Breast epithelium (tissue), 3 donors: ENCODE results near the gene OR8J1.

ENCODE experiments used
- POLR2A ChIP-seq: fragments of 450-650 bp; IDR thresholded peaks from one replicate; pipeline ENCODE4 v1.6.1; 2016; ENCODE audit warnings: antibody characterized with exemption, mild to moderate bottlenecking, moderate library complexity
- TF ChIP-seq, protein P1 (sequence below), 3 donors: fragments of 450-650 bp; IDR thresholded peaks; one replicate each; pipeline ENCODE4 v1.5.1; 2016 to 2017; ENCODE audit warnings: antibody characterized with exemption in 3 of 3, mild to moderate bottlenecking in 3 of 3, moderate library complexity in 3 of 3

DNA sequence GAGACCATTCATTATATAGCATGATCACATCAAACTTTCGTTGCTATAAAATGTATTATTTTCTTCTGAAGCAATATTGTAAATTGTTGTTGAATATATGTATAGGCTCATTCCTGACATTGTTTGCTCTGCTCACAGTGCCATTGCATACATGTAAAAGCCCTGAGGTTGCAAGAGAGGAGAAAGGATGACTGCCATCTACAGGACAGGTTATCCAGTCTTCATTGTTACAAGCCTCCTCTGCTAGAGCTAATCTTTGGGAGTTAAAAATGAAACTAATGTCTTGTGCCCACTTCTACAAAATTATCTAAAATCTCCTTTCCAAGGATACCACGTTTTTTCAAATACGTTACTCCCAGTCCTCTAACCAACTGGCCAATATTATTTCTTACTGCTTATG lies 42.0 kb downstream of the OR8J1 start:
- TF ChIP-seq POLR2A: no peak
- TF ChIP-seq, protein P1, sequence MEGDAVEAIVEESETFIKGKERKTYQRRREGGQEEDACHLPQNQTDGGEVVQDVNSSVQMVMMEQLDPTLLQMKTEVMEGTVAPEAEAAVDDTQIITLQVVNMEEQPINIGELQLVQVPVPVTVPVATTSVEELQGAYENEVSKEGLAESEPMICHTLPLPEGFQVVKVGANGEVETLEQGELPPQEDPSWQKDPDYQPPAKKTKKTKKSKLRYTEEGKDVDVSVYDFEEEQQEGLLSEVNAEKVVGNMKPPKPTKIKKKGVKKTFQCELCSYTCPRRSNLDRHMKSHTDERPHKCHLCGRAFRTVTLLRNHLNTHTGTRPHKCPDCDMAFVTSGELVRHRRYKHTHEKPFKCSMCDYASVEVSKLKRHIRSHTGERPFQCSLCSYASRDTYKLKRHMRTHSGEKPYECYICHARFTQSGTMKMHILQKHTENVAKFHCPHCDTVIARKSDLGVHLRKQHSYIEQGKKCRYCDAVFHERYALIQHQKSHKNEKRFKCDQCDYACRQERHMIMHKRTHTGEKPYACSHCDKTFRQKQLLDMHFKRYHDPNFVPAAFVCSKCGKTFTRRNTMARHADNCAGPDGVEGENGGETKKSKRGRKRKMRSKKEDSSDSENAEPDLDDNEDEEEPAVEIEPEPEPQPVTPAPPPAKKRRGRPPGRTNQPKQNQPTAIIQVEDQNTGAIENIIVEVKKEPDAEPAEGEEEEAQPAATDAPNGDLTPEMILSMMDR (IDR thresholded peaks at IDR 0.05): no peak
